ENCODE measurements around the gene OR52W1.

OR52W1 gene

GRCh38 chr11:6199174-6199810 lies at the start of gene OR52W1:
OR52W1 (plus strand) TSS chr11:6199224; CDS start chr11:6199224, 0 bp downstream.
- TF ChIP-seq POLR2A (IDR thresholded peaks at IDR 0.05; ENCODE audit: low read depth, low read length) = no peak
- FAIRE-seq = no peak

GRCh38 chr11:6151117-6151516 lies 47.9 kb upstream of the OR52W1 start:
- no peak for TF ChIP-seq POLR2A (IDR thresholded peaks at IDR 0.05; ENCODE audit: low read depth, low read length)
- FAIRE-seq = no peak
- DNase-seq (ENCODE audit: insufficient read length, low spot score) = no peak

More at GRCh38 chr11:6199174-6199810, at the start of gene OR52W1:
- DNase-seq (ENCODE audit: insufficient read length, low spot score) = no peak

- FAIRE-seq (no peak), DNase-seq (ENCODE audit: insufficient read length, low spot score) (no peak)
- TF ChIP-seq POLR2A (IDR thresholded peaks at IDR 0.05; ENCODE audit: low read depth, low read length) = no peak
These were observed 46.9 kb upstream of the OR52W1 start for GRCh38 chr11:6152126-6152525.

GRCh38 chr11:6156628-6157359 lies 42.2 kb upstream of the OR52W1 start:
- FAIRE-seq (no peak), DNase-seq (ENCODE audit: insufficient read length, low spot score) (no peak)
- no peak for TF ChIP-seq POLR2A (IDR thresholded peaks at IDR 0.05; ENCODE audit: low read depth, low read length)

GRCh38 chr11:6170226-6170625 lies 28.8 kb upstream of the OR52W1 start, which contains the start of gene OR52B2:
OR52B2 (minus strand) TSS chr11:6170326; CDS start chr11:6170326, 0 bp downstream.
- no peak for DNase-seq (ENCODE audit: insufficient read length, low spot score)
- no peak for TF ChIP-seq POLR2A (IDR thresholded peaks at IDR 0.05; ENCODE audit: low read depth, low read length)
- no peak for FAIRE-seq

GRCh38 chr11:6175440-6175839 lies 23.6 kb upstream of the OR52W1 start:
- FAIRE-seq = no peak
- no peak for TF ChIP-seq POLR2A (IDR thresholded peaks at IDR 0.05; ENCODE audit: low read depth, low read length)
- no peak for DNase-seq (ENCODE audit: insufficient read length, low spot score)

GRCh38 chr11:6191742-6192141 lies 7.3 kb upstream of the OR52W1 start:
- no peak for FAIRE-seq
- TF ChIP-seq POLR2A (IDR thresholded peaks at IDR 0.05; ENCODE audit: low read depth, low read length) = no peak
- DNase-seq (ENCODE audit: insufficient read length, low spot score) = no peak

- FAIRE-seq (no peak), DNase-seq (ENCODE audit: insufficient read length, low spot score) (no peak)
- TF ChIP-seq POLR2A (IDR thresholded peaks at IDR 0.05; ENCODE audit: low read depth, low read length) = no peak
These were observed 4.9 kb upstream of the OR52W1 start for GRCh38 chr11:6194065-6194581.

GRCh38 chr11:6196396-6196795 lies 2.6 kb upstream of the OR52W1 start:
- TF ChIP-seq POLR2A (IDR thresholded peaks at IDR 0.05; ENCODE audit: low read depth, low read length) = no peak
- DNase-seq (ENCODE audit: insufficient read length, low spot score) (no peak), FAIRE-seq (no peak)

- no peak for FAIRE-seq
- no peak for DNase-seq (ENCODE audit: insufficient read length, low spot score)
- TF ChIP-seq POLR2A (IDR thresholded peaks at IDR 0.05; ENCODE audit: low read depth, low read length) = no peak
These were observed 1.4 kb upstream of the OR52W1 start for GRCh38 chr11:6197466-6198200.

- TF ChIP-seq POLR2A (IDR thresholded peaks at IDR 0.05; ENCODE audit: low read depth, low read length) = no peak
- no peak for DNase-seq (ENCODE audit: insufficient read length, low spot score)
- FAIRE-seq = no peak
These were observed 2.0 kb downstream of the OR52W1 start for GRCh38 chr11:6200975-6201374.

- FAIRE-seq = no peak
- DNase-seq (ENCODE audit: insufficient read length, low spot score) = no peak
- TF ChIP-seq POLR2A (IDR thresholded peaks at IDR 0.05; ENCODE audit: low read depth, low read length) = no peak
These were observed 2.5 kb downstream of the OR52W1 start for GRCh38 chr11:6201481-6201880.

GRCh38 chr11:6202041-6202440 lies 3.0 kb downstream of the OR52W1 start:
- TF ChIP-seq POLR2A (IDR thresholded peaks at IDR 0.05; ENCODE audit: low read depth, low read length) = no peak
- FAIRE-seq (no peak), DNase-seq (ENCODE audit: insufficient read length, low spot score) (no peak)

GRCh38 chr11:6203327-6203726 lies 4.3 kb downstream of the OR52W1 start:
- DNase-seq (ENCODE audit: insufficient read length, low spot score) (no peak), FAIRE-seq (no peak)
- TF ChIP-seq POLR2A (IDR thresholded peaks at IDR 0.05; ENCODE audit: low read depth, low read length) = no peak

Data from H54 (cell line).